SH-SY5Y (cell line): Measurements from ENCODE around the gene NDUFS7.

Experiments
- GATA2 ChIP-seq: IDR thresholded peaks from 2 replicates; pipeline ENCODE4 v1.6.1; 2011; ENCODE audit warnings: mild to moderate bottlenecking, low read depth, low read length
- GATA3 ChIP-seq: IDR thresholded peaks from 2 replicates; pipeline ENCODE4 v1.6.1; 2011; ENCODE audit warnings: low read depth, mild to moderate bottlenecking, low read length, moderate library complexity

DNA sequence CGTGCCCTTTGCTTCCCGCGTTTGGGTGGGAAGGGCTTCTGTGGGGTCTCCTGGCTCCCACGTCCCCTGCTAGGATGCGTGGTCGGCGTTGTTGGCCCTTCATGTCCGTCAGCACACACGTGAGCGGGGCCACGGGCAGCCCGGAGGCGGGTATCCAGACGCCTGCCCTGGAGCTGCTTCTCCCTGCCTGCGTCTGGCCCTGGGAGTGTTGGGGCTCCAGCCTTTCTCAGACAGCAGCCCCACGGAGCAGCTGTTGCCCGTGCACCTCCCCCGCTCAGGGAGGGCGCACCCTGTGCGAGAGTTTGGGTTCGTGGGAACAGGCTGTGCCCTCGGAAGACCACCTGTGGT, 38.2 kb downstream of the NDUFS7 start:
- no peak for TF ChIP-seq GATA3
- TF ChIP-seq GATA2 = no peak
